SK-N-MC (cell line): ENCODE data around the gene SLC9A3.

Source experiments
- EZH2 ChIP-seq: fragments of 200-600 bp; sonication (generic); IDR thresholded peaks from one replicate; pipeline ENCODE4 v1.6.1; 2017; ENCODE audit warnings: antibody characterized with exemption
- FOXP2 ChIP-seq: optimal IDR thresholded peaks from 2 replicates; pipeline ENCODE3; 2011; ENCODE audit warnings: mild to moderate bottlenecking, moderate library complexity; ENCODE audit not compliant: insufficient read depth; ENCODE audit errors: extremely low read length, control extremely low read depth

- no peak for TF ChIP-seq EZH2
- no peak for TF ChIP-seq FOXP2
Measured at GRCh38 chr5:455806-456205, 68.4 kb downstream of the SLC9A3 start.
